ENCODE data around the gene RPS6KB1. TPM values are rescaled to one million over a fixed set of nuclear protein-coding genes. Genes with fewer than 3 reads are reported as not detected.

Gene RPS6KB1
- polyA plus RNA-seq, 1 donor (not counting 4 experiments of a cell fraction or from before 2014, with no cell fraction given) = 19.7 TPM

DNA sequence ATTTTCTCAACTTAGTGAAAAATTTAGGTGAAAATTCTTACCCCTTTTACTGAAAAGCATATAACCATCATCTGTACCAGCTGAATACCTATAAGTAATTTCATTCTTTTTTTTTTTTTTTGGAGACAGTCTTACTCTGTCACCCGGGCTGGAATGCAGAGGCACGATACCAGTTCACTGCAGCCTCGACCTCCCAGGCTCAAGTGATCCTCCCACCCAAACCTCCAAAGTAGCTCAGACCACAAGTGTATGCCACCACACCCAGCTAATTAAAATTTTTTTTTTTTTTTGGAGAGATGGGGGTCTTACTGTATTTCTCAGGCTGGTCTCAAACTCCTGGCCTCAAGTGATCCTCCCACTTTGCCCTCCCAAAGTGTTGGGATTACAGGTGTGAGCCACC, 34.0 kb upstream of the RPS6KB1 start:
- Histone ChIP-seq H3K9ac (ENCODE audit: control insufficient read depth, extremely low read depth, insufficient read depth, low read length) (no peak overlapping the region), H3K9me3 (ENCODE audit: control insufficient read depth, low read depth, low read length) (no peaks in the 10 kb centered on the region), H3K27ac (ENCODE audit: control insufficient read depth, insufficient read depth, low read length) (no peak overlapping the region), H3K27me3 (ENCODE audit: control insufficient read depth, extremely low read depth, insufficient read depth, low read length) (no peaks in the 10 kb centered on the region), H3K9me1 (ENCODE audit: control insufficient read depth, extremely low read depth, insufficient read depth, low read length) (no peaks in the 10 kb centered on the region), H4K20me1 (ENCODE audit: control insufficient read depth, extremely low read depth, insufficient read depth, low read length) (no peaks in the 10 kb centered on the region), H3K36me3 (ENCODE audit: control insufficient read depth in 2 of 2, extremely low read depth in 1 of 2, insufficient read depth in 2 of 2, low read length in 2 of 2) (peaks cover 0 to 3% of the 10 kb centered on the region in 2 experiments), H2AFZ (ENCODE audit: control insufficient read depth, low read length) (no peak overlapping the region), H3K4me1 (ENCODE audit: control insufficient read depth, extremely low read depth, insufficient read depth, low read length) (peaks cover 3% of the 10 kb centered on the region), H3K79me2 (ENCODE audit: control insufficient read depth, insufficient read depth, low read length) (no peaks in the 10 kb centered on the region), H3K4me2 (ENCODE audit: control insufficient read depth, extremely low read depth, insufficient read depth, low read depth, low read length) (no peak overlapping the region), H3K4me3 (ENCODE audit: control insufficient read depth in 2 of 3, extremely low read depth in 1 of 3, insufficient read depth in 2 of 3, low read depth in 1 of 3, low read length in 3 of 3) (no peak overlapping the region)
- no peak for TF ChIP-seq EZH2 (IDR thresholded peaks at IDR 0.05; ENCODE audit: low read length)
- TF ChIP-seq, protein P1, sequence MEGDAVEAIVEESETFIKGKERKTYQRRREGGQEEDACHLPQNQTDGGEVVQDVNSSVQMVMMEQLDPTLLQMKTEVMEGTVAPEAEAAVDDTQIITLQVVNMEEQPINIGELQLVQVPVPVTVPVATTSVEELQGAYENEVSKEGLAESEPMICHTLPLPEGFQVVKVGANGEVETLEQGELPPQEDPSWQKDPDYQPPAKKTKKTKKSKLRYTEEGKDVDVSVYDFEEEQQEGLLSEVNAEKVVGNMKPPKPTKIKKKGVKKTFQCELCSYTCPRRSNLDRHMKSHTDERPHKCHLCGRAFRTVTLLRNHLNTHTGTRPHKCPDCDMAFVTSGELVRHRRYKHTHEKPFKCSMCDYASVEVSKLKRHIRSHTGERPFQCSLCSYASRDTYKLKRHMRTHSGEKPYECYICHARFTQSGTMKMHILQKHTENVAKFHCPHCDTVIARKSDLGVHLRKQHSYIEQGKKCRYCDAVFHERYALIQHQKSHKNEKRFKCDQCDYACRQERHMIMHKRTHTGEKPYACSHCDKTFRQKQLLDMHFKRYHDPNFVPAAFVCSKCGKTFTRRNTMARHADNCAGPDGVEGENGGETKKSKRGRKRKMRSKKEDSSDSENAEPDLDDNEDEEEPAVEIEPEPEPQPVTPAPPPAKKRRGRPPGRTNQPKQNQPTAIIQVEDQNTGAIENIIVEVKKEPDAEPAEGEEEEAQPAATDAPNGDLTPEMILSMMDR (optimal IDR thresholded peaks at IDR 0.05 in 1 of 3, IDR thresholded peaks at IDR 0.05 in 1 of 3, conservative IDR thresholded peaks at IDR 0.05 in 1 of 3; ENCODE audit: extremely low read depth in 1 of 3, insufficient read depth in 2 of 3, low read length in 3 of 3) = no peak
- dilution Hi-C loops (cut with MboI; ENCODE audit: extremely low pct_ligation_motif_present, low sequenced_read_pairs) = no loop called here
- FAIRE-seq (no peak), DNase-seq (ENCODE audit: low read depth, low spot score) (no peak)

DNA sequence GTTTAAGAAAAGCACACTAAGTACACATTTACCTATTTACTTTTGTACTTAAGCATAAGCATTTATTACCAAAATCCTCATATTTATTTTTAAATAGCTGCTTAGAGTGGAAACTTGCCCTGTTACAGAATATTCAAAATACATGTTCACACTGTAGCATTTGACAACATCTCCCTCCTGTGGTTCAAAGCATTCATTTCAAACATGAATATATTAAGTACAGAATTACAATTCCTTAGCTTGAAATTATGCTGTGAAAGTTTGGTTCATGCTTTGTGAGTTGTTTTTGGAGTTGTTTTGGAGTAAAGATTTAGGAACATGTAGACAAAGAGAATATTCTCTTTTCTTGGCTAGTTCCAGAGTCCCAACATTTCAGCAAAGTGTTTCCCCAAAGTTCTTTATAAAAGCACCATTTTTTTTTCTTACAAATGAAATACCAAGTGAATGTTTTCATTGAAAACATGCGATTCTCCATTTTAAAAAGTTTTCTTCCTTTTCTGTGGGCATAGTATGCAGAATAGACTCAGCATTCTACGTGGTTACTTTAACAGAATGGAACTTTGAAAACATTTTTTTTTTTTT, 33.4 kb upstream of the RPS6KB1 start:
- no peaks in the 10 kb centered on the region for H3K4me1 ChIP-seq (ENCODE audit: control insufficient read depth, extremely low read depth, insufficient read depth, low read length)
- H3K9ac ChIP-seq (ENCODE audit: control insufficient read depth, extremely low read depth, insufficient read depth, low read length) = no peak overlapping the region
- dilution Hi-C loops (cut with MboI; ENCODE audit: extremely low pct_ligation_motif_present, low sequenced_read_pairs) = no loop called here

More for the DNA sequence above, 33.4 kb upstream of the RPS6KB1 start:
- Histone ChIP-seq H3K79me2 (ENCODE audit: control insufficient read depth, insufficient read depth, low read length) (no peaks in the 10 kb centered on the region), H4K20me1 (ENCODE audit: control insufficient read depth, extremely low read depth, insufficient read depth, low read length) (no peaks in the 10 kb centered on the region), H3K27me3 (ENCODE audit: control insufficient read depth, extremely low read depth, insufficient read depth, low read length) (no peaks in the 10 kb centered on the region), H3K36me3 (ENCODE audit: control insufficient read depth in 2 of 2, extremely low read depth in 1 of 2, insufficient read depth in 2 of 2, low read length in 2 of 2) (peaks cover 0 to 3% of the 10 kb centered on the region in 2 experiments), H3K9me1 (ENCODE audit: control insufficient read depth, extremely low read depth, insufficient read depth, low read length) (no peaks in the 10 kb centered on the region), H3K4me3 (ENCODE audit: control insufficient read depth in 2 of 3, extremely low read depth in 1 of 3, insufficient read depth in 2 of 3, low read depth in 1 of 3, low read length in 3 of 3) (no peak overlapping the region), H3K9me3 (ENCODE audit: control insufficient read depth, low read depth, low read length) (no peaks in the 10 kb centered on the region), H3K4me2 (ENCODE audit: control insufficient read depth, extremely low read depth, insufficient read depth, low read depth, low read length) (no peak overlapping the region), H2AFZ (ENCODE audit: control insufficient read depth, low read length) (no peak overlapping the region), H3K27ac (ENCODE audit: control insufficient read depth, insufficient read depth, low read length) (no peak overlapping the region)
- no peak for TF ChIP-seq EZH2 (IDR thresholded peaks at IDR 0.05; ENCODE audit: low read length)
- TF ChIP-seq, protein P1 (optimal IDR thresholded peaks at IDR 0.05 in 1 of 3, IDR thresholded peaks at IDR 0.05 in 1 of 3, conservative IDR thresholded peaks at IDR 0.05 in 1 of 3; ENCODE audit: extremely low read depth in 1 of 3, insufficient read depth in 2 of 3, low read length in 3 of 3) = peak in 2 of 3 experiments; percentile 37 to 52
- FAIRE-seq (no peak), DNase-seq (ENCODE audit: low read depth, low spot score) (no peak)
